HepG2 (cell line): ENCODE measurements around the gene CACNA1G. TPM values are rescaled to one million over a fixed set of nuclear protein-coding genes. Genes with fewer than 3 reads are reported as not detected.
A peak's percentile ranks its signal among the peaks of the same experiment; 100 is the strongest.

Experiments used
- AGO2 ChIP-seq: fragments of 200-400 bp; formaldehyde crosslinking; optimal IDR thresholded peaks from 2 replicates; pipeline ENCODE3; 2017; ENCODE audit warnings: mild to moderate bottlenecking, low read depth, low read length, moderate library complexity
- CHD4 ChIP-seq: fragments of 200-600 bp; sonication (generic); IDR thresholded peaks from 2 replicates; pipeline ENCODE4 v1.7.0; 2017; ENCODE audit warnings: mild to moderate bottlenecking, low read length, borderline replicate concordance
- DR1 ChIP-seq: sonication (generic); formaldehyde crosslinking; IDR thresholded peaks from 2 replicates; pipeline ENCODE4 v1.8.0; 2021; ENCODE audit warnings: mild to moderate bottlenecking, missing genetic modification reagents, inconsistent platforms
- DZIP1 ChIP-seq: sonication (generic); formaldehyde crosslinking; IDR thresholded peaks from 2 replicates; pipeline ENCODE4 v1.5.0; 2020; ENCODE audit warnings: mild to moderate bottlenecking, missing genetic modification reagents
- ELF3 ChIP-seq: IDR thresholded peaks from 2 replicates; pipeline ENCODE4 v1.6.1; 2016; ENCODE audit warnings: missing genetic modification reagents, missing compliant biosample characterization
- GABPB1 ChIP-seq: IDR thresholded peaks from 2 replicates; pipeline ENCODE4 v1.6.1; 2016; ENCODE audit warnings: mild to moderate bottlenecking, missing genetic modification reagents, moderate library complexity, missing compliant biosample characterization
- HMGXB3 ChIP-seq: sonication (generic); formaldehyde crosslinking; IDR thresholded peaks from 2 replicates; pipeline ENCODE4 v1.4.0; 2020; ENCODE audit warnings: missing genetic modification reagents, borderline replicate concordance
- KDM4B ChIP-seq: sonication (generic); formaldehyde crosslinking; IDR thresholded peaks from 2 replicates; pipeline ENCODE4 v1.4.0; 2020; ENCODE audit warnings: missing genetic modification reagents
- KMT2B ChIP-seq: IDR thresholded peaks from 2 replicates; pipeline ENCODE4 v1.6.1; 2016; ENCODE audit warnings: missing genetic modification reagents, missing compliant biosample characterization
- NR1H2 ChIP-seq: sonication (generic); formaldehyde crosslinking; IDR thresholded peaks from 2 replicates; pipeline ENCODE4 v1.8.1; 2022; ENCODE audit warnings: low read depth, missing genetic modification reagents, borderline replicate concordance
- RBM22 ChIP-seq: fragments of 200-400 bp; formaldehyde crosslinking; optimal IDR thresholded peaks from 2 replicates; pipeline ENCODE3; 2017; ENCODE audit warnings: mild to moderate bottlenecking, low read length, moderate library complexity
- TARDBP ChIP-seq: sonication (generic); formaldehyde crosslinking; IDR thresholded peaks from 2 replicates; pipeline ENCODE4 v1.8.0; 2022; ENCODE audit warnings: mild to moderate bottlenecking, missing genetic modification reagents
- ZFP36L2 ChIP-seq: sonication (generic); formaldehyde crosslinking; IDR thresholded peaks from 2 replicates; pipeline ENCODE4 v1.4.0; 2020; ENCODE audit warnings: missing genetic modification reagents
- ZNF33B ChIP-seq: sonication (generic); formaldehyde crosslinking; IDR thresholded peaks from 2 replicates; pipeline ENCODE4 v1.5.1; 2020; ENCODE audit warnings: mild to moderate bottlenecking, missing genetic modification reagents
- ZNF484 ChIP-seq: sonication (generic); formaldehyde crosslinking; IDR thresholded peaks from 2 replicates; pipeline ENCODE4 v1.5.1; 2020; ENCODE audit warnings: mild to moderate bottlenecking, low read depth, missing genetic modification reagents, borderline replicate concordance
- ZNF777 ChIP-seq: sonication (generic); formaldehyde crosslinking; IDR thresholded peaks from 2 replicates; pipeline ENCODE4 v1.4.0; 2020; ENCODE audit warnings: missing genetic modification reagents
- polyA plus RNA-seq, 8 experiments: library from polyadenylated mRNA; depleted of rRNA in 3 of 8; stranded (reverse) in 7 of 8; unstranded in 1 of 8; fragments of >200 nt; fragmentation: Illumina TruSeq in 4 of 8; extraction: Trizol in 4 of 8; gene quantifications; 2 replicates each; pipeline versions ENCODE4 v1.2.1 to v1.2.3, GENCODE V29; 2011 to 2016; ENCODE audit warnings: low read depth in 4 of 8, missing spikeins in 1 of 8, mixed read lengths in 1 of 8; ENCODE audit not compliant: insufficient read depth in 1 of 8
- total RNA-seq, 5 experiments: library from RNA; depleted of rRNA; stranded (reverse); fragments of >200 nt; fragmentation: Illumina TruSeq; extraction: Trizol; gene quantifications; 2 replicates each; pipeline ENCODE4 v1.2.3, GENCODE V29; 2016; ENCODE audit warnings: low read depth in 1 of 5
- TF ChIP-seq, protein P1 (sequence below): sonication (generic); formaldehyde crosslinking; IDR thresholded peaks from 2 replicates; pipeline ENCODE4 v1.8.0; 2022; ENCODE audit warnings: missing genetic modification reagents, low read depth, mild to moderate bottlenecking, borderline replicate concordance
- TF ChIP-seq, protein P2 (sequence below): sonication (generic); formaldehyde crosslinking; IDR thresholded peaks from 2 replicates; pipeline ENCODE4 v1.4.0; 2020; ENCODE audit warnings: mild to moderate bottlenecking, missing genetic modification reagents
- TF ChIP-seq, protein P3 (sequence below): sonication (generic); formaldehyde crosslinking; IDR thresholded peaks from 2 replicates; pipeline ENCODE4 v1.4.0; 2020; ENCODE audit warnings: missing genetic modification reagents, borderline replicate concordance

The CACNA1G gene
- total and polyA plus RNA-seq, 2 of the 13 experiments (the other 11 are each of a cell fraction or from before 2014, with no cell fraction given), result 0.02 TPM; not detected in 1

- TF ChIP-seq DZIP1 (CRISPR knock-in tag) (no peak), RBM22 (no peak), DR1 (CRISPR knock-in tag) (no peak), ZNF484 (CRISPR knock-in tag) (no peak), ZFP36L2 (CRISPR knock-in tag) (no peak), HMGXB3 (CRISPR knock-in tag) (no peak), AGO2 (no peak), ZNF33B (0 out of 2 replicates have a peak, but pooled peaks have one; percentile 58), NR1H2 (CRISPR knock-in tag) (no peak), ZNF777 (CRISPR knock-in tag) (no peak), ELF3 (CRISPR knock-in tag) (peak; percentile 40; the same call in 1 of the 2 replicates), KMT2B (0 out of 2 replicates have a peak, but pooled peaks have one; percentile 21), GABPB1 (CRISPR knock-in tag) (peak; percentile 48), TARDBP (CRISPR knock-in tag) (peak; percentile 68; the same call in 1 of the 2 replicates), CHD4 (no peak), KDM4B (CRISPR knock-in tag) (no peak)
- TF ChIP-seq, protein P1, sequence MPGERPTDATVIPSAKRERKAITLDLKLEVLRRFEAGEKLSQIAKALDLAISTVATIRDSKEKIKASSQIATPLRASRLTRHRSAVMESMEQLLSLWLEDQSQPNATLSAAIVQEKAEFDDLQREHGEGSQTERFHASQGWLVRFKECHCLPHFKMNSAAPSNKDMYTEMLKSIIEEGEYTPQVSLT (CRISPR knock-in tag), result no peak
- TF ChIP-seq, protein P2, sequence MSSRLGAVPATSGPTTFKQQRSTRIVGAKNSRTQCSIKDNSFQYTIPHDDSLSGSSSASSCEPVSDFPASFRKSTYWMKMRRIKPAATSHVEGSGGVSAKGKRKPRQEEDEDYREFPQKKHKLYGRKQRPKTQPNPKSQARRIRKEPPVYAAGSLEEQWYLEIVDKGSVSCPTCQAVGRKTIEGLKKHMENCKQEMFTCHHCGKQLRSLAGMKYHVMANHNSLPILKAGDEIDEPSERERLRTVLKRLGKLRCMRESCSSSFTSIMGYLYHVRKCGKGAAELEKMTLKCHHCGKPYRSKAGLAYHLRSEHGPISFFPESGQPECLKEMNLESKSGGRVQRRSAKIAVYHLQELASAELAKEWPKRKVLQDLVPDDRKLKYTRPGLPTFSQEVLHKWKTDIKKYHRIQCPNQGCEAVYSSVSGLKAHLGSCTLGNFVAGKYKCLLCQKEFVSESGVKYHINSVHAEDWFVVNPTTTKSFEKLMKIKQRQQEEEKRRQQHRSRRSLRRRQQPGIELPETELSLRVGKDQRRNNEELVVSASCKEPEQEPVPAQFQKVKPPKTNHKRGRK (CRISPR knock-in tag), result no peak
- TF ChIP-seq, protein P3, sequence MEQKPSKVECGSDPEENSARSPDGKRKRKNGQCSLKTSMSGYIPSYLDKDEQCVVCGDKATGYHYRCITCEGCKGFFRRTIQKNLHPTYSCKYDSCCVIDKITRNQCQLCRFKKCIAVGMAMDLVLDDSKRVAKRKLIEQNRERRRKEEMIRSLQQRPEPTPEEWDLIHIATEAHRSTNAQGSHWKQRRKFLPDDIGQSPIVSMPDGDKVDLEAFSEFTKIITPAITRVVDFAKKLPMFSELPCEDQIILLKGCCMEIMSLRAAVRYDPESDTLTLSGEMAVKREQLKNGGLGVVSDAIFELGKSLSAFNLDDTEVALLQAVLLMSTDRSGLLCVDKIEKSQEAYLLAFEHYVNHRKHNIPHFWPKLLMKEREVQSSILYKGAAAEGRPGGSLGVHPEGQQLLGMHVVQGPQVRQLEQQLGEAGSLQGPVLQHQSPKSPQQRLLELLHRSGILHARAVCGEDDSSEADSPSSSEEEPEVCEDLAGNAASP (CRISPR knock-in tag), result peak; percentile 98
These were observed 80.3 kb downstream of the CACNA1G start (continued) for GRCh38 chr17:50640686-50641351.
